Activated CD4-positive, alpha-beta T cell treated with anti-CD3 and anti-CD28 coated beads for 36 hours (primary cell): ENCODE data around the gene CABLES2. TPM values are rescaled to one million over a fixed set of nuclear protein-coding genes. Genes with fewer than 3 reads are reported as not detected.

ENCODE experiments used
- ATAC-seq: fragments of 200-7000 bp; cut with Tn5 transposase; one replicate; pipeline ENCODE4 v1.10.0; 2021; ENCODE audit warnings: mild to moderate bottlenecking, moderate library complexity
- CTCF ChIA-PET: fragments of 350-600 bp; sonication (Branson Sonifier 250); formaldehyde crosslinking; loops from one replicate; lab custom pipeline; 2021; ENCODE audit warnings: antibody characterized with exemption; lab: Charles Lee
- POLR2A ChIA-PET: fragments of 350-600 bp; sonication (Branson Sonifier 250); formaldehyde crosslinking; loops from one replicate; lab custom pipeline; 2021; ENCODE audit warnings: antibody characterized with exemption, inconsistent platforms; lab: Charles Lee
- DNase-seq: peaks from one replicate; pipeline ENCODE4 v3.0.0-alpha.2; 2020
- H3K27ac Mint-ChIP-seq: one replicate; pipeline ENCODE4 v1.8.0; 2021; ENCODE audit warnings: mixed read lengths
- H3K27me3 Mint-ChIP-seq: one replicate; pipeline ENCODE4 v1.8.0; 2021; ENCODE audit warnings: mixed read lengths
- H3K36me3 Mint-ChIP-seq: one replicate; pipeline ENCODE4 v1.8.0; 2021; ENCODE audit warnings: low read depth, mixed read lengths
- H3K4me1 Mint-ChIP-seq: one replicate; pipeline ENCODE4 v1.8.0; 2021; ENCODE audit warnings: mixed read lengths
- H3K4me3 Mint-ChIP-seq: one replicate; pipeline ENCODE4 v1.8.0; 2021; ENCODE audit warnings: mild to moderate bottlenecking, moderate library complexity, mixed read lengths
- H3K9me3 Mint-ChIP-seq: one replicate; pipeline ENCODE4 v1.8.0; 2021; ENCODE audit warnings: low read depth, mixed read lengths
- intact Hi-C, 2 experiments: fragments of 100-400 bp; cut with DNase I in 1 of 2; cut with micrococcal nuclease in 1 of 2; formaldehyde crosslinking; loops; one replicate each; pipeline versions ENCODE4 v1.14.2 to v1.15.1; 2022 to 2024; cut with DNase I, micrococcal nuclease
- total RNA-seq, 2 experiments: library from RNA; stranded (reverse); gene quantifications; one replicate each; pipeline ENCODE4 v1.2.3, GENCODE V29; 2021

CABLES2 gene
- total RNA-seq, 2 experiments from 2014 or later, result 6.4 to 7.6 TPM

- no peak overlapping the region for H3K27ac Mint-ChIP-seq
- CTCF ChIA-PET, result no interaction called here
- H3K36me3 Mint-ChIP-seq, result no peaks in the 10 kb centered on the region
- POLR2A ChIA-PET, result no interaction called here
- intact Hi-C loops, result no loop called here
- peaks cover 5% of the 10 kb centered on the region for H3K4me1 Mint-ChIP-seq
- no peak overlapping the region for H3K4me3 Mint-ChIP-seq
- DNase-seq, result no peak
- no peaks in the 10 kb centered on the region for H3K9me3 Mint-ChIP-seq
- peaks cover 2% of the 10 kb centered on the region for H3K27me3 Mint-ChIP-seq
- ATAC-seq, result no peak
Measured at GRCh38 chr20:62413025-62413570, 6.0 kb upstream of the CABLES2 start.

- ChIA-PET CTCF (no interaction called here), POLR2A (no interaction called here)
- no peaks in the 10 kb centered on the region for H3K36me3 Mint-ChIP-seq
- ATAC-seq, result no peak
- H3K9me3 Mint-ChIP-seq, result no peaks in the 10 kb centered on the region
- no peak overlapping the region for H3K4me3 Mint-ChIP-seq
- H3K4me1 Mint-ChIP-seq, result peaks cover 10% of the 10 kb centered on the region
- no peak overlapping the region for H3K27ac Mint-ChIP-seq
- intact Hi-C loops, result no loop called here
- peaks cover 2% of the 10 kb centered on the region for H3K27me3 Mint-ChIP-seq
- no peak for DNase-seq
Measured at GRCh38 chr20:62412194-62413024, 5.3 kb upstream of the CABLES2 start.

DNA sequence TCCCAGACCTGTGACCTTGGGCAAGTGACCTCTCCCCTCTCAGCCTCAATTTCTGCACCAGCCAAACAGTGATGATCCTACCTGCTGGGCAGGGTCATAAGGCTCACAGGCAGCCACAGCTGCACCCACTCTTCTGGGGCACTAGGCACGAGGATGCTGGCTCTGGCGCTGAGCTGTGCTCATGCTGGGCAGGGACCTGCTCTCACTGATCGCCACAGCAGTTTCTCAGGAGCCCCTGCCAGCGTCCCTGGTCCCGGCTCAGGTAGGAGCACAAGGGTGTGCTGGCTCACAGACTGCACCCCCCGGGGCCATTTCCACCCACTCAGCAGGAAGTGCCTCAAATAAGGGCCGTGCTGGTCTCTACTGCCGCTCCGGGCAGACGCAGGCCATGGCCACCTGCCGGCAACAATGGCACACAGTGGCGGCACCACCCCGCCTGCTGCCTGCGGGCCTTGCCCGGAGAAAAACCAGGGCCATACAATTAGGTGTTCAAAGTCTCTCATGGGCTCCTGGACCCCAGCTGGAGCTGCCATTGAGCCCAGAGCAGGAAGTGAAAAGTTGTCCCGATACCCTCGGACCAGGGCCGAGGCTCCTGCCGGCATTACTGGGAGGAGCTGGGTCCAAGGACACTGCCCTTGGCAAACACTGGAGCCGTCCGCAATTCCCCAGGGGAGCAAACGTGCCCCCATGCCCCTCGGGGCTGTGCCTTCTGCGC is 4.6 kb upstream of the CABLES2 start:
- no peaks in the 10 kb centered on the region for H3K9me3 Mint-ChIP-seq
- intact Hi-C loops, result no loop called here
- CTCF ChIA-PET, result interaction anchor here (1.4 kb wide), 1 partner anchor 29 kb away, joined by 8 read pairs; no protein-coding TSS in a partner anchor
- H3K4me1 Mint-ChIP-seq, result peaks cover 10% of the 10 kb centered on the region
- DNase-seq (no peak), ATAC-seq (no peak)
- no peak overlapping the region for H3K4me3 Mint-ChIP-seq
- POLR2A ChIA-PET, result no interaction called here
- H3K27me3 Mint-ChIP-seq, result peaks cover 2% of the 10 kb centered on the region
- no peak overlapping the region for H3K27ac Mint-ChIP-seq
- H3K36me3 Mint-ChIP-seq, result no peaks in the 10 kb centered on the region

- Mint-ChIP-seq H3K9me3 (no peaks in the 10 kb centered on the region), H3K4me1 (peaks cover 14% of the 10 kb centered on the region), H3K36me3 (no peaks in the 10 kb centered on the region), H3K4me3 (no peak overlapping the region), H3K27ac (no peak overlapping the region), H3K27me3 (peaks cover 2% of the 10 kb centered on the region)
- no peak for DNase-seq
- CTCF ChIA-PET, result interaction anchor here (0.8 to 1.4 kb wide), 6 partner anchors 24 to 206 kb away, joined by 3 to 8 read pairs (median 4); partner anchors contain the start of gene RPS21
- no peak for ATAC-seq
- POLR2A ChIA-PET, result interaction anchor here (1.0 kb wide), 1 partner anchor 192 kb away, joined by 3 read pairs; no protein-coding TSS in a partner anchor
- intact Hi-C loops, result no loop called here
Measured at GRCh38 chr20:62410746-62411478, 3.8 kb upstream of the CABLES2 start.

- peaks cover 21% of the 10 kb centered on the region for H3K4me1 Mint-ChIP-seq
- intact Hi-C loops, result loop anchor here (5.0 kb wide), 2 partner anchors 207 to 343 kb away; partner anchors contain the start of gene TAF4 (in 1 of the 2)
- peaks cover 2% of the 10 kb centered on the region for H3K27me3 Mint-ChIP-seq
- H3K4me3 Mint-ChIP-seq, result no peak overlapping the region
- ATAC-seq (no peak), DNase-seq (peak; percentile 67)
- no peaks in the 10 kb centered on the region for H3K36me3 Mint-ChIP-seq
- ChIA-PET CTCF (interaction anchor here (0.7 to 1.4 kb wide), 10 partner anchors 8 to 207 kb away, joined by 3 to 8 read pairs (median 3); partner anchors contain the start of gene RPS21), POLR2A (interaction anchor here (1.0 kb wide), 1 partner anchor 193 kb away, joined by 3 read pairs; no protein-coding TSS in a partner anchor)
- H3K9me3 Mint-ChIP-seq, result no peaks in the 10 kb centered on the region
- no peak overlapping the region for H3K27ac Mint-ChIP-seq
Measured at GRCh38 chr20:62409931-62410745, 3.1 kb upstream of the CABLES2 start.

- Mint-ChIP-seq H3K27me3 (peaks cover 2% of the 10 kb centered on the region), H3K36me3 (no peaks in the 10 kb centered on the region), H3K27ac (no peak overlapping the region), H3K4me1 (peaks cover 23% of the 10 kb centered on the region), H3K4me3 (no peak overlapping the region), H3K9me3 (no peaks in the 10 kb centered on the region)
- CTCF ChIA-PET, result interaction anchor here (0.7 to 1.4 kb wide), 6 partner anchors 9 to 194 kb away, joined by 3 to 6 read pairs (median 4); no protein-coding TSS in a partner anchor
- DNase-seq, result no peak
- intact Hi-C loops, result loop anchor here (5.0 kb wide), 2 partner anchors 208 to 342 kb away; partner anchors contain the start of gene TAF4 (in 1 of the 2)
- ATAC-seq, result no peak
- POLR2A ChIA-PET, result no interaction called here
Measured at GRCh38 chr20:62409086-62409853, 2.2 kb upstream of the CABLES2 start.

- POLR2A ChIA-PET, result no interaction called here
- ATAC-seq (no peak), DNase-seq (no peak)
- no peak overlapping the region for H3K4me3 Mint-ChIP-seq
- H3K36me3 Mint-ChIP-seq, result no peaks in the 10 kb centered on the region
- no peaks in the 10 kb centered on the region for H3K9me3 Mint-ChIP-seq
- H3K27ac Mint-ChIP-seq, result no peak overlapping the region
- H3K4me1 Mint-ChIP-seq, result peaks cover 23% of the 10 kb centered on the region
- CTCF ChIA-PET, result no interaction called here
- H3K27me3 Mint-ChIP-seq, result peaks cover 2% of the 10 kb centered on the region
- intact Hi-C loops, result loop anchor here (5.0 kb wide), 2 partner anchors 209 to 341 kb away; partner anchors contain the start of gene TAF4 (in 1 of the 2)
Measured at GRCh38 chr20:62408640-62409039, 1.6 kb upstream of the CABLES2 start.

DNA sequence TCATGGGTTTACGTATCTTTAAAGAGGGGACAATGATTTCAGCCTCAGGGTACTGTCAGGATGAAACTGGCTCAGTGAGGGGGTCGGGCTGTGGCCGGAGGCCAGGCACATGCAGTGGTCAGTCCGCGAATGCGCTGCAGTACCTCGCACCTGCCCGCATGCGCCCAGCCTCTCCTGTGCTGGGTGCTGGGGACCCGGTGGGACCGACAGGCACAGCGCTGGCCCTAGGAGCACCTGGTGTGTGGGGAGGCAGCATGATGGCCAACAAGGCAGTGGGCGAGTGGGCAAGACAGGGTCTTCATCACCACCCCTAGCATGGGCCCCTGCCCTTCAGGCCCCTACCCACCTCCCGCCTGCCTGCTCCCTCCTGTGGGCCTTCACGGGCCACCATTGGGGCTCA is 970 bp upstream of the CABLES2 start:
- DNase-seq (no peak), ATAC-seq (no peak)
- ChIA-PET CTCF (no interaction called here), POLR2A (no interaction called here)
- H3K36me3 Mint-ChIP-seq, result no peaks in the 10 kb centered on the region
- H3K27ac Mint-ChIP-seq, result peak overlapping the region; percentile 42
- no peaks in the 10 kb centered on the region for H3K9me3 Mint-ChIP-seq
- peak overlapping the region; percentile 72 for H3K4me3 Mint-ChIP-seq
- H3K27me3 Mint-ChIP-seq, result peaks cover 2% of the 10 kb centered on the region
- intact Hi-C loops, result loop anchor here (5.0 kb wide), 2 partner anchors 209 to 341 kb away; partner anchors contain the start of gene TAF4 (in 1 of the 2)
- peaks cover 23% of the 10 kb centered on the region for H3K4me1 Mint-ChIP-seq

GRCh38 chr20:62406635-62407176 is 379 bp downstream of the CABLES2 start:
- no peak for ATAC-seq
- POLR2A ChIA-PET, result no interaction called here
- H3K4me1 Mint-ChIP-seq, result peaks cover 23% of the 10 kb centered on the region

More at GRCh38 chr20:62406635-62407176, 379 bp downstream of the CABLES2 start:
- CTCF ChIA-PET, result no interaction called here
- intact Hi-C loops, result loop anchor here (1.0 to 5.0 kb wide), 12 partner anchors 18 to 456 kb away; partner anchors contain the start of genes ADRM1 (in 1 of the 2), OSBPL2 (in 1 of the 2), PSMA7 (in 1 of the 2) and RPS21 (in 1 of the 2)
- Mint-ChIP-seq H3K9me3 (no peaks in the 10 kb centered on the region), H3K27me3 (peaks cover 2% of the 10 kb centered on the region), H3K36me3 (no peaks in the 10 kb centered on the region), H3K27ac (peak overlapping the region; percentile 13), H3K4me3 (peak overlapping the region; percentile 67)
- no peak for DNase-seq
